Thoracic aorta (tissue), 2 donors: Measurements from ENCODE around the gene TP53I13. TPM values are rescaled to one million over a fixed set of nuclear protein-coding genes. Genes with fewer than 3 reads are reported as not detected.

Experiments
- total RNA-seq, 2 donors: library from RNA; depleted of rRNA; stranded (reverse); fragments of >200 nt; gene quantifications; one replicate each; pipeline versions ENCODE4 v1.1.0 to v1.2.3, GENCODE V29; 2016

Gene TP53I13
- total RNA-seq, 2 donors from 2014 or later: 54.4 to 92.6 TPM

Other genes starting within 250 kb of the TP53I13 start
- gene TAOK1, start 178.3 kb upstream of the TP53I13 start, total RNA-seq: 10 to 100 TPM; 46.0 to 64.6 TPM
- 10 to 100 TPM; 11.3 to 24.0 TPM for gene ABHD15, start 1.7 kb upstream of the TP53I13 start, total RNA-seq
- gene GIT1, start 20.9 kb downstream of the TP53I13 start, total RNA-seq: 10 to 100 TPM; 24.1 to 35.3 TPM
- gene ANKRD13B, start 24.4 kb downstream of the TP53I13 start, total RNA-seq: 10 to 100 TPM; 11.5 to 35.5 TPM
- 10 to 100 TPM; 35.5 to 55.0 TPM for gene CORO6, start 54.2 kb downstream of the TP53I13 start, total RNA-seq